Panc1 (cell line): ENCODE measurements around the gene PCNX2. TPM values are rescaled to one million over a fixed set of nuclear protein-coding genes. Genes with fewer than 3 reads are reported as not detected.

Experiments
- ATAC-seq: fragments of 200-7000 bp; cut with Tn5 transposase; 2 replicates; pipeline ENCODE4 v1.9.1; 2020; ENCODE audit warnings: mild to moderate bottlenecking, moderate library complexity
- BruUV-seq: library from RNA; stranded (reverse); fragments of 400-500 nt; replicated peaks from 2 replicates; lab custom pipeline; 2021; lab: Mats Ljungman, UMichigan
- CTCF ChIA-PET: fragments of 300-600 bp; sonication (Branson Sonifier 250); formaldehyde crosslinking; loops from one replicate; lab custom pipeline; 2022; ENCODE audit warnings: antibody characterized with exemption; lab: Charles Lee
- POLR2A ChIA-PET: fragments of 300-600 bp; sonication (Branson Sonifier 250); formaldehyde crosslinking; loops from one replicate; lab custom pipeline; 2022; ENCODE audit warnings: antibody characterized with exemption; lab: Charles Lee
- DNase-seq: peaks from one replicate; pipeline ENCODE4 v3.0.0-alpha.2; 2010; ENCODE audit warnings: low read depth, low spot score
- H3K27ac ChIP-seq: 2 replicates; pipeline ENCODE4 v1.5.1; 2011; ENCODE audit warnings: mild to moderate bottlenecking, low read length, inconsistent platforms
- H3K27me3 ChIP-seq: fragments of 200-500 bp; sonication (Bioruptor generic); 2 replicates; pipeline ENCODE4 v1.6.0; 2014; ENCODE audit warnings: low read length, inconsistent platforms; ENCODE audit not compliant: control insufficient read depth, insufficient read depth
- H3K36me3 ChIP-seq: fragments of 200-500 bp; sonication (Bioruptor generic); 2 replicates; pipeline ENCODE4 v1.5.1; 2014; ENCODE audit warnings: inconsistent platforms, mild to moderate bottlenecking, low read length, moderate library complexity; ENCODE audit not compliant: control insufficient read depth, insufficient read depth
- H3K4me1 ChIP-seq: 2 replicates; pipeline ENCODE4 v1.5.1; 2011; ENCODE audit warnings: inconsistent platforms, mild to moderate bottlenecking, low read length, moderate library complexity; ENCODE audit not compliant: control insufficient read depth, insufficient read depth
- H3K4me3 ChIP-seq, 2 experiments: 2 replicates each; pipeline ENCODE4 v1.5.1; 2011 to 2012; ENCODE audit warnings: low read depth in 2 of 2, low read length in 2 of 2, mild to moderate bottlenecking in 2 of 2, inconsistent platforms in 1 of 2, moderate library complexity in 1 of 2
- H3K9me3 ChIP-seq: fragments of 200-500 bp; sonication (Bioruptor generic); 2 replicates; pipeline ENCODE4 v1.5.1; 2014; ENCODE audit warnings: low read depth, mild to moderate bottlenecking, inconsistent platforms, low read length, moderate library complexity; ENCODE audit not compliant: control insufficient read depth, insufficient read depth
- CTCF ChIP-seq: fragments of 450-650 bp; IDR thresholded peaks from 2 replicates; pipeline ENCODE4 v1.5.1; 2017; ENCODE audit warnings: mild to moderate bottlenecking
- POLR2AphosphoS5 ChIP-seq: IDR thresholded peaks from 2 replicates; pipeline ENCODE4 v1.6.1; 2012; ENCODE audit warnings: mild to moderate bottlenecking, low read depth, low read length, moderate library complexity
- REST ChIP-seq, 2 experiments: IDR thresholded peaks; 2 replicates each; pipeline ENCODE4 v1.6.1; 2011 to 2012; ENCODE audit warnings: low read depth in 2 of 2, control low read depth in 1 of 2, low read length in 1 of 2, mild to moderate bottlenecking in 1 of 2, moderate library complexity in 1 of 2; ENCODE audit not compliant: insufficient read depth in 1 of 2
- SIN3A ChIP-seq: IDR thresholded peaks from 2 replicates; pipeline ENCODE4 v1.6.1; 2012; ENCODE audit warnings: low read depth, mild to moderate bottlenecking, low read length, moderate library complexity, borderline replicate concordance; ENCODE audit not compliant: insufficient read depth
- TCF7L2 ChIP-seq: IDR thresholded peaks from 2 replicates; pipeline ENCODE4 v1.6.1; 2011; ENCODE audit warnings: mild to moderate bottlenecking, low read depth, low read length, inconsistent platforms
- in situ Hi-C: cut with HindIII; loops from 2 replicates; pipeline ENCODE4 v1.10.0; 2016; ENCODE audit warnings: low sequenced_read_pairs, low pct_unique_long_range_greater_than_20kb
- intact Hi-C: fragments of 100-400 bp; cut with micrococcal nuclease; formaldehyde crosslinking; loops from one replicate; pipeline ENCODE4 v1.10.0; 2022; ENCODE audit not compliant: unreplicated experiment
- total RNA-seq: library from RNA; stranded (reverse); gene quantifications from one replicate; pipeline ENCODE4 v1.2.1, GENCODE V29; 2021; ENCODE audit not compliant: unreplicated experiment

The PCNX2 gene
- total RNA-seq, 1 experiment from 2014 or later, result 2.6 TPM

GRCh38 chr1:232985882-232986526 lies 309.5 kb downstream of the PCNX2 start:
- CTCF ChIA-PET, result no interaction called here
- H3K9me3 ChIP-seq, result no peaks in the 10 kb centered on the region
- no peak for ATAC-seq
- no peak for DNase-seq
- no peaks in the 10 kb centered on the region for H3K36me3 ChIP-seq
- intact Hi-C loops, result no loop called here
- no peaks in the 10 kb centered on the region for H3K27me3 ChIP-seq
- no peaks in the 10 kb centered on the region for H3K4me1 ChIP-seq
- no peak overlapping the region for H3K4me3 ChIP-seq
- POLR2A ChIA-PET, result no interaction called here
- no peak for TF ChIP-seq REST (IDR thresholded peaks at IDR 0.05; ENCODE audit: insufficient read depth in 1 of 2, low read depth in 2 of 2, low read length in 1 of 2)
- TF ChIP-seq CTCF, result no peak
- no peak for TF ChIP-seq SIN3A
- BruUV-seq, result no TSS peak
- no peak overlapping the region for H3K27ac ChIP-seq
- in situ Hi-C loops, result no loop called here

- TF ChIP-seq REST (IDR thresholded peaks at IDR 0.05; ENCODE audit: insufficient read depth in 1 of 2, low read depth in 2 of 2, low read length in 1 of 2) (no peak), TCF7L2 (no peak), POLR2AphosphoS5 (no peak), CTCF (no peak), SIN3A (no peak)
- ChIA-PET CTCF (no interaction called here), POLR2A (no interaction called here)
- no TSS peak for BruUV-seq
- DNase-seq (no peak), ATAC-seq (no peak)
- no peak overlapping the region for H3K4me3 ChIP-seq
- H3K27ac ChIP-seq, result no peak overlapping the region
- intact Hi-C loops (no loop called here), in situ Hi-C loops (no loop called here)
- H3K4me1 ChIP-seq, result no peaks in the 10 kb centered on the region
- no peaks in the 10 kb centered on the region for H3K36me3 ChIP-seq
- no peaks in the 10 kb centered on the region for H3K27me3 ChIP-seq
- H3K9me3 ChIP-seq, result no peaks in the 10 kb centered on the region
Observed at GRCh38 chr1:232984577-232985425, 310.7 kb downstream of the PCNX2 start.
